SK-N-MC (cell line): ENCODE data around the gene SEZ6.

Experiments used
- EZH2 ChIP-seq: fragments of 200-600 bp; sonication (generic); IDR thresholded peaks from one replicate; pipeline ENCODE4 v1.6.1; 2017; ENCODE audit warnings: antibody characterized with exemption
- FOXP2 ChIP-seq: optimal IDR thresholded peaks from 2 replicates; pipeline ENCODE3; 2011; ENCODE audit warnings: mild to moderate bottlenecking, moderate library complexity; ENCODE audit not compliant: insufficient read depth; ENCODE audit errors: extremely low read length, control extremely low read depth
- POLR2AphosphoS5 ChIP-seq: IDR thresholded peaks from 2 replicates; pipeline ENCODE4 v1.6.1; 2012; ENCODE audit warnings: mild to moderate bottlenecking, low read depth, low read length, borderline replicate concordance

- no peak for TF ChIP-seq EZH2
- TF ChIP-seq FOXP2 = no peak
- no peak for TF ChIP-seq POLR2AphosphoS5
Measured at GRCh38 chr17:29051731-29052130, 45.9 kb upstream of the SEZ6 start.
